ENCODE measurements around the gene BMP7.

GRCh38 chr20:57200882-57201695 lies 65.4 kb downstream of the BMP7 start:
- TF ChIP-seq CTCF (conservative IDR thresholded peaks at IDR 0.05; ENCODE audit: low read depth in 2 of 2) = no peak
- no peak for TF ChIP-seq POLR2AphosphoS5 (IDR thresholded peaks at IDR 0.05; ENCODE audit: low read depth)
- no peak for TF ChIP-seq REST (IDR thresholded peaks at IDR 0.05; ENCODE audit: unreplicated experiment)
- TF ChIP-seq EZH2phosphoT487 (IDR thresholded peaks at IDR 0.05; ENCODE audit: unreplicated experiment) = no peak
- TF ChIP-seq ZNF462 (CRISPR knock-in tag; IDR thresholded peaks at IDR 0.05) = no peak
- TF ChIP-seq CREB1 (CRISPR knock-in tag; IDR thresholded peaks at IDR 0.05; ENCODE audit: low read depth) = no peak
- TF ChIP-seq JUNB (IDR thresholded peaks at IDR 0.05; ENCODE audit: unreplicated experiment) = no peak
- TF ChIP-seq EZH2 (IDR thresholded peaks at IDR 0.05; ENCODE audit: low read depth, unreplicated experiment) = no peak

Data from GM23338 (cell line).